ENCODE results near the gene MUC7. TPM values are rescaled to one million over a fixed set of nuclear protein-coding genes. Genes with fewer than 3 reads are reported as not detected.
"Not testable (repeated sequence)": the region's sequence is repeated elsewhere in the genome, so short reads cannot be mapped to it uniquely, and the experiment has no call there.

Gene MUC7
- under 1 TPM in 2 of 3 donors, not detected in 1; 0.08 to 0.14 TPM for polyA plus RNA-seq (ENCODE audit: insufficient read length in 3 of 3)

GRCh38 chr4:70471897-70472296, at the start of gene MUC7:
MUC7 (plus strand) TSS chr4:70472197; CDS start chr4:70474022, 1,825 bp downstream.
- DNase-seq (ENCODE audit: low read depth in 3 of 3, low spot score in 2 of 3) = no peak

GRCh38 chr4:70425306-70425705, 46.7 kb upstream of the MUC7 start:
- no peak for DNase-seq (ENCODE audit: low read depth in 3 of 3, low spot score in 2 of 3)

GRCh38 chr4:70426789-70427188, 45.2 kb upstream of the MUC7 start:
- no peak for DNase-seq (ENCODE audit: low read depth in 3 of 3, low spot score in 2 of 3)

GRCh38 chr4:70437197-70437596, 34.8 kb upstream of the MUC7 start:
- DNase-seq (ENCODE audit: low read depth in 3 of 3, low spot score in 2 of 3) = no peak

GRCh38 chr4:70442474-70442873, 29.5 kb upstream of the MUC7 start:
- DNase-seq (ENCODE audit: low read depth in 3 of 3, low spot score in 2 of 3) = no peak

- no peak for DNase-seq (ENCODE audit: low read depth in 3 of 3, low spot score in 2 of 3)
These were observed 28.7 kb upstream of the MUC7 start for GRCh38 chr4:70443329-70443728.

- DNase-seq (ENCODE audit: low read depth in 3 of 3, low spot score in 2 of 3) = no peak
These were observed 22.8 kb upstream of the MUC7 start for GRCh38 chr4:70449220-70449619.

GRCh38 chr4:70452946-70453345, 19.1 kb upstream of the MUC7 start:
- no peak for DNase-seq (ENCODE audit: low read depth in 3 of 3, low spot score in 2 of 3)

GRCh38 chr4:70463335-70463734, 8.7 kb upstream of the MUC7 start:
- DNase-seq (ENCODE audit: low read depth in 3 of 3, low spot score in 2 of 3) = no peak

GRCh38 chr4:70473679-70474078, 1.7 kb downstream of the MUC7 start:
- no peak for DNase-seq (ENCODE audit: low read depth in 3 of 3, low spot score in 2 of 3)

GRCh38 chr4:70488748-70489147, 16.8 kb downstream of the MUC7 start:
- DNase-seq (ENCODE audit: low read depth in 3 of 3, low spot score in 2 of 3) = no peak

- no peak for DNase-seq (ENCODE audit: low read depth in 3 of 3, low spot score in 2 of 3)
These were observed 24.2 kb downstream of the MUC7 start for GRCh38 chr4:70496231-70496630.

- not testable (repeated sequence) for DNase-seq (ENCODE audit: low read depth in 3 of 3, low spot score in 2 of 3)
These were observed 29.8 kb downstream of the MUC7 start for GRCh38 chr4:70501838-70502237.

- DNase-seq (ENCODE audit: low read depth in 3 of 3, low spot score in 2 of 3) = no peak
These were observed 32.7 kb downstream of the MUC7 start for GRCh38 chr4:70504733-70505132.

- peak in 1 of 3 donors; percentile 33 for DNase-seq (ENCODE audit: low read depth in 3 of 3, low spot score in 2 of 3)
These were observed 33.3 kb downstream of the MUC7 start for GRCh38 chr4:70505151-70505748.

GRCh38 chr4:70508801-70509200, 36.8 kb downstream of the MUC7 start:
- DNase-seq (ENCODE audit: low read depth in 3 of 3, low spot score in 2 of 3) = no peak

- DNase-seq (ENCODE audit: low read depth in 3 of 3, low spot score in 2 of 3) = no peak
These were observed 39.4 kb downstream of the MUC7 start for GRCh38 chr4:70511365-70511764.

- DNase-seq (ENCODE audit: low read depth in 3 of 3, low spot score in 2 of 3) = no peak
These were observed 43.6 kb downstream of the MUC7 start for GRCh38 chr4:70515367-70516250.

GRCh38 chr4:70518269-70518668, 46.3 kb downstream of the MUC7 start, which contains the start of gene AMTN:
AMTN (plus strand) TSS chr4:70518569; CDS start chr4:70518778, 209 bp downstream.
- DNase-seq (ENCODE audit: low read depth in 3 of 3, low spot score in 2 of 3) = no peak

GRCh38 chr4:70518716-70519115, 46.7 kb downstream of the MUC7 start:
- no peak for DNase-seq (ENCODE audit: low read depth in 3 of 3, low spot score in 2 of 3)

- DNase-seq (ENCODE audit: low read depth in 3 of 3, low spot score in 2 of 3) = no peak
These were observed 50.6 kb downstream of the MUC7 start for GRCh38 chr4:70522626-70523025.

GRCh38 chr4:70530997-70531396, 59.0 kb downstream of the MUC7 start:
- no peak for DNase-seq (ENCODE audit: low read depth in 3 of 3, low spot score in 2 of 3)
